ENCODE results near the gene SCUBE1.

SCUBE1 gene

DNA sequence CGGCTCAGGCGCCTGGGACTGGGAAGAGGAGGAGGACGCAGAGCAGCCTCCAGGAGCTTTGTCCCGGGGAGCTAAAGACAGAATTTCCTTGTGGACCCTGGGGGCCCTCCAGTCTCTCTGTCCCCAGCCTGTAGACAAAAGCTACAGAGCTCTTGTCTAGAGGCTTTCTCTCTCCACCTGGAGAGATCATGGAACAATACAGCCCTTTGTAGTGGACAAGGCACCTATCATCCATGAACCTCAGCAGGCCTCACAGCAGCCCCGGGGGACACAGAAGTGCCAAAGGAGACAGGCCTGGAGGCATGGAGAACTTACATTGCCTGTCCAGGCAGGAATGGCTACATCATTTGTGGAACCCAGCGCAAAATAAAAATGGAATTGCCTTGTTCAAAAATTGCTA lies 100.5 kb downstream of the SCUBE1 start:
- TF ChIP-seq MYC (IDR thresholded peaks at IDR 0.05; ENCODE audit: low read depth, low read length) (no peak), POLR2A (IDR thresholded peaks at IDR 0.05; ENCODE audit: extremely low read depth, insufficient read length) (no peak)
- TF ChIP-seq, protein P1, sequence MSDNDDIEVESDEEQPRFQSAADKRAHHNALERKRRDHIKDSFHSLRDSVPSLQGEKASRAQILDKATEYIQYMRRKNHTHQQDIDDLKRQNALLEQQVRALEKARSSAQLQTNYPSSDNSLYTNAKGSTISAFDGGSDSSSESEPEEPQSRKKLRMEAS (IDR thresholded peaks at IDR 0.05; ENCODE audit: low read depth, low read length): no peak
- TF ChIP-seq, protein P2, sequence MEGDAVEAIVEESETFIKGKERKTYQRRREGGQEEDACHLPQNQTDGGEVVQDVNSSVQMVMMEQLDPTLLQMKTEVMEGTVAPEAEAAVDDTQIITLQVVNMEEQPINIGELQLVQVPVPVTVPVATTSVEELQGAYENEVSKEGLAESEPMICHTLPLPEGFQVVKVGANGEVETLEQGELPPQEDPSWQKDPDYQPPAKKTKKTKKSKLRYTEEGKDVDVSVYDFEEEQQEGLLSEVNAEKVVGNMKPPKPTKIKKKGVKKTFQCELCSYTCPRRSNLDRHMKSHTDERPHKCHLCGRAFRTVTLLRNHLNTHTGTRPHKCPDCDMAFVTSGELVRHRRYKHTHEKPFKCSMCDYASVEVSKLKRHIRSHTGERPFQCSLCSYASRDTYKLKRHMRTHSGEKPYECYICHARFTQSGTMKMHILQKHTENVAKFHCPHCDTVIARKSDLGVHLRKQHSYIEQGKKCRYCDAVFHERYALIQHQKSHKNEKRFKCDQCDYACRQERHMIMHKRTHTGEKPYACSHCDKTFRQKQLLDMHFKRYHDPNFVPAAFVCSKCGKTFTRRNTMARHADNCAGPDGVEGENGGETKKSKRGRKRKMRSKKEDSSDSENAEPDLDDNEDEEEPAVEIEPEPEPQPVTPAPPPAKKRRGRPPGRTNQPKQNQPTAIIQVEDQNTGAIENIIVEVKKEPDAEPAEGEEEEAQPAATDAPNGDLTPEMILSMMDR (IDR thresholded peaks at IDR 0.05; ENCODE audit: low read depth, low read length): no peak
- H3K4me3 ChIP-seq (ENCODE audit: low read depth, low read length): no peak overlapping the region
- DNase-seq (ENCODE audit: low read depth): no peak

DNA sequence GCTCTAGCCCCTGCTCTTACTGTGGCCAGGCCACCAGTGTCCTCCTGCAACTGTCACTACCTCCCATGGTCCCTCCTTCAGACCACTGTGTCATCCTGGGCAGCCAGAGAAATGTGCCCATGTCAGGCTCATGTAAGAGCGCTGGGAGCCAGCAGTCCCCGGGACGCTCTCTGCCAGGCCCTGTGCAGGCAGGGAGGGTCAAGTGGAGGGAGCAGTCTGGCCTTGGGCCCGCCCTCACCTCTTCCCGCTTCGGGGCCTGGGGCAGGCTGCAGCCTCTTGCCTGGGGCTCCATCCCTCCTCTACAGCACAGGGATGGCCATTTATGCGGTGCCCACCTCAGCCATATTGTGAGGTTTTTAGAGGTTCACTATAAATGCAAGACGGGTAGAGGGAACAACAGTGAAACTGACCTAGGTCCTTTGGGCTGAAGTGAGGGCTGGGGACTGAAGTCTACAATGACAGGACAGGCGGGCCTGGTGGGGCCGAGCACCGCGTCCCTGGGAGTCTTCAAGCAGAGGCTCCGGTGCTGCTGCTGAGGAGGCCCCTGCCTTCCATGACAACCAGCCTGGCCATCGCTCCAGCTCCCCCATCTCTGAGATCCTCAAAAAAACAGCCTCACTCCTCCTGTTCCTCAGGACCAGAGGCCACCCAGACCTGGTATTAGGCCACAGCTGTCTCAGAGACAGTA lies 101.3 kb downstream of the SCUBE1 start:
- H3K4me3 ChIP-seq (ENCODE audit: low read depth, low read length): no peak overlapping the region
- TF ChIP-seq POLR2A (IDR thresholded peaks at IDR 0.05; ENCODE audit: extremely low read depth, insufficient read length): no peak
- TF ChIP-seq MYC (IDR thresholded peaks at IDR 0.05; ENCODE audit: low read depth, low read length): no peak
- TF ChIP-seq, protein P1 (IDR thresholded peaks at IDR 0.05; ENCODE audit: low read depth, low read length): no peak
- TF ChIP-seq, protein P2 (IDR thresholded peaks at IDR 0.05; ENCODE audit: low read depth, low read length): no peak
- no peak for DNase-seq (ENCODE audit: low read depth)

DNA sequence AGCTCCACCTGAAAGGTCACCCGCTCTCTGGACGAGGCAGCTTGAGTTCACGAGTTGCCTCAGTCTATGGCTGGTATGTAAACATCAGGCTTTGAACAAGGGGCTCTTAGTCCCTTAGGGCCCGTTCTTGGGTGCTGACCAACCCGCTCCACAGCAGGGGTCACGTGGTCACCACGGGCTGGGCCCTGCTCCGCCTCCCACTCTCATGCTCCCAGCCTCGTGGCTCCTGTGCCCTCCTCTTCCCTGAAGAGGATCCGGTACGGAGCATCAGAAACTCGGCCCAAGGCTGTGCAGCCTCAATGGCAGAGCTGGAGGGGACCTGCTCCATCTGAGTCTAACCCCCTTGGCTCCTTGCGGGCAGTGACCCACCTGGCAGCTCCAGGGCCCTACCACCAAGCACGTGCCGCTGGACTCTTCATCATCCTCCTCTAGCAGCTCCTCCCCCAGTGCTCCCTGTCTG lies 102.0 kb downstream of the SCUBE1 start:
- H3K4me3 ChIP-seq (ENCODE audit: low read depth, low read length): no peak overlapping the region
- TF ChIP-seq POLR2A (IDR thresholded peaks at IDR 0.05; ENCODE audit: extremely low read depth, insufficient read length) (no peak), MYC (IDR thresholded peaks at IDR 0.05; ENCODE audit: low read depth, low read length) (no peak)
- TF ChIP-seq, protein P2 (IDR thresholded peaks at IDR 0.05; ENCODE audit: low read depth, low read length): no peak
- TF ChIP-seq, protein P1 (IDR thresholded peaks at IDR 0.05; ENCODE audit: low read depth, low read length): no peak
- no peak for DNase-seq (ENCODE audit: low read depth)

DNA sequence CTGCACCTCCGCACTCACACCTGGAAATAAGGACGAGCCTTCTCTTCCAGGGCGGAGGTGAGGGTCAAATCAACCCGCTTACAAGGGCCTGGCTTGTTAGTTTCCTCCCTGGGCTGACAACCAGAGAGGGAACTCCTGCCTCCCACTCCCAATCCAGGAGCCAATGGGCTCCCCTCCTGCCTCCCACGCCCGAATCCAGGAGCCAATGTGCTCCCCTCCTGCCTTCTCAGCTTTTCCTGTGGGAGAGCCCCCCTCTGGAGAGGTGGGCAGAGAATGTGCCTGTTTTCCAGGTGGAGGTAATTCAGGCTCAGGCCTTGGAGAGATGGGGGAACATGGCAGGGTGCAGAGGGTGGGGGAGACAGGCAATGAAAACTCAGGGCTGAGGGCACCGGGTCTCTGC lies 102.6 kb downstream of the SCUBE1 start:
- no peak for DNase-seq (ENCODE audit: low read depth)
- TF ChIP-seq POLR2A (IDR thresholded peaks at IDR 0.05; ENCODE audit: extremely low read depth, insufficient read length) (no peak), MYC (IDR thresholded peaks at IDR 0.05; ENCODE audit: low read depth, low read length) (no peak)
- TF ChIP-seq, protein P2 (IDR thresholded peaks at IDR 0.05; ENCODE audit: low read depth, low read length): no peak
- TF ChIP-seq, protein P1 (IDR thresholded peaks at IDR 0.05; ENCODE audit: low read depth, low read length): no peak
- no peak overlapping the region for H3K4me3 ChIP-seq (ENCODE audit: low read depth, low read length)

DNA sequence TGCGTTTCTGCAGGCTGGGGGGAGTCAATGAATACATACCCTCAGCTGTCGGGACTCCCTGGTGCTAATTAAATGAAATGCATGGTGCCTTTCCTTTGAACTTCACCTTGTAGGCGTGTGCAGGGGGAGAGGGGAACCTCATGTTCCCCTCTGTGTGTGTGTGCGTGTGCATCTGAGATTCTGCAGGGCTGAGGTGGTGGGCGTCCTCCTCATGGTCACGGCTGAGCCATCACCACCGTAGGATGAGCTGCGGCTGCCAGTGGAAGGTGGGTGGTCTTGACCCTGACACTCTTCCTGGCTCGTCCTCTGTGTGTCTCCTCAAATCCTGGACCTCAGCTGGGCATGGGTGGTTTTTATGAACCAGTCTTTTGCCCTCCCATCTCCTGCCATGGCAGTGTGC lies 103.2 kb downstream of the SCUBE1 start:
- no peak for DNase-seq (ENCODE audit: low read depth)
- no peak overlapping the region for H3K4me3 ChIP-seq (ENCODE audit: low read depth, low read length)
- TF ChIP-seq, protein P1 (IDR thresholded peaks at IDR 0.05; ENCODE audit: low read depth, low read length): no peak
- TF ChIP-seq, protein P2 (IDR thresholded peaks at IDR 0.05; ENCODE audit: low read depth, low read length): no peak
- TF ChIP-seq MYC (IDR thresholded peaks at IDR 0.05; ENCODE audit: low read depth, low read length) (no peak), POLR2A (IDR thresholded peaks at IDR 0.05; ENCODE audit: extremely low read depth, insufficient read length) (no peak)
